A549 (cell line): ENCODE results near the gene SDC3.

Experiments used
- EP300 ChIP-seq, 2 experiments: fragments of >200 bp; sonication (Bioruptor Twin); formaldehyde crosslinking; IDR thresholded peaks; 2 replicates in 1 of 2; 3 replicates in 1 of 2; pipeline ENCODE4 v1.6.1; 2016 to 2017
- JUNB ChIP-seq: fragments of >200 bp; sonication (Bioruptor Twin); formaldehyde crosslinking; IDR thresholded peaks from 2 replicates; pipeline ENCODE4 v1.6.1; 2016
- MAFK ChIP-seq: fragments of 450-650 bp; IDR thresholded peaks from 2 replicates; pipeline ENCODE4 v1.6.1; 2014; ENCODE audit not compliant: partially characterized antibody
- POLR2A ChIP-seq: IDR thresholded peaks from 2 replicates; pipeline ENCODE4 v1.6.1; 2012; ENCODE audit warnings: mild to moderate bottlenecking, low read length
- POLR2AphosphoS2 ChIP-seq: conservative IDR thresholded peaks from 2 replicates; pipeline ENCODE4 v1.6.1; 2012; ENCODE audit warnings: low read length, improper control_type of control experiment, inconsistent platforms
- SREBF2 ChIP-seq: fragments of 450-650 bp; IDR thresholded peaks from 2 replicates; pipeline ENCODE4 v1.6.1; 2014; ENCODE audit warnings: mild to moderate bottlenecking, moderate library complexity
- TF ChIP-seq, protein P1 (sequence below): fragments of >200 bp; sonication (Bioruptor Twin); formaldehyde crosslinking; IDR thresholded peaks from 3 replicates; pipeline ENCODE4 v1.5.1; 2016
- TF ChIP-seq, protein P2 (sequence below): IDR thresholded peaks from 2 replicates; pipeline ENCODE4 v1.6.1; 2012; ENCODE audit warnings: low read depth, borderline replicate concordance

DNA sequence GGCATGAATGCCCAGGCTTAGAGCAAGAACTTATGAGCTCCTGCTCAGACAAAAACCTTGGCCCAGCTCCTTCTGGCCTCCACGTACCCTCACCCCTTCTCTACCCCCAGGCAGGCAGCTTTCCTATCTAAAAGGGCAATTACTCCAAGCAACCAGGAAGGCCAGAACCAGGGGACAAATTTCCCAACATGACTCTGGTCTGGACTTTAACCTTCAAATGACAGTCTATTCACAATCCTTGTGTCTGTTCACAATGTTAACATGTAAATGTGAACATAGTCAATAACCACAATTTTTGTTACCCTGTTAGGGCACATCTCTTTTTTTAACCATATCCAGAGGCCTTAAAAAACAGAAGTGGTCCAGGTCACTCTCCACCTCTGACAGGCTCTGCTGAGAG lies 86.6 kb downstream of the SDC3 start:
- TF ChIP-seq, protein P1, sequence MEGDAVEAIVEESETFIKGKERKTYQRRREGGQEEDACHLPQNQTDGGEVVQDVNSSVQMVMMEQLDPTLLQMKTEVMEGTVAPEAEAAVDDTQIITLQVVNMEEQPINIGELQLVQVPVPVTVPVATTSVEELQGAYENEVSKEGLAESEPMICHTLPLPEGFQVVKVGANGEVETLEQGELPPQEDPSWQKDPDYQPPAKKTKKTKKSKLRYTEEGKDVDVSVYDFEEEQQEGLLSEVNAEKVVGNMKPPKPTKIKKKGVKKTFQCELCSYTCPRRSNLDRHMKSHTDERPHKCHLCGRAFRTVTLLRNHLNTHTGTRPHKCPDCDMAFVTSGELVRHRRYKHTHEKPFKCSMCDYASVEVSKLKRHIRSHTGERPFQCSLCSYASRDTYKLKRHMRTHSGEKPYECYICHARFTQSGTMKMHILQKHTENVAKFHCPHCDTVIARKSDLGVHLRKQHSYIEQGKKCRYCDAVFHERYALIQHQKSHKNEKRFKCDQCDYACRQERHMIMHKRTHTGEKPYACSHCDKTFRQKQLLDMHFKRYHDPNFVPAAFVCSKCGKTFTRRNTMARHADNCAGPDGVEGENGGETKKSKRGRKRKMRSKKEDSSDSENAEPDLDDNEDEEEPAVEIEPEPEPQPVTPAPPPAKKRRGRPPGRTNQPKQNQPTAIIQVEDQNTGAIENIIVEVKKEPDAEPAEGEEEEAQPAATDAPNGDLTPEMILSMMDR, result no peak
- TF ChIP-seq POLR2A, result no peak
- no peak for TF ChIP-seq SREBF2
- TF ChIP-seq, protein P2, sequence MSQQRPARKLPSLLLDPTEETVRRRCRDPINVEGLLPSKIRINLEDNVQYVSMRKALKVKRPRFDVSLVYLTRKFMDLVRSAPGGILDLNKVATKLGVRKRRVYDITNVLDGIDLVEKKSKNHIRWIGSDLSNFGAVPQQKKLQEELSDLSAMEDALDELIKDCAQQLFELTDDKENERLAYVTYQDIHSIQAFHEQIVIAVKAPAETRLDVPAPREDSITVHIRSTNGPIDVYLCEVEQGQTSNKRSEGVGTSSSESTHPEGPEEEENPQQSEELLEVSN, result no peak
- no peak for TF ChIP-seq EP300 (IDR thresholded peaks at IDR 0.05)
- no peak for TF ChIP-seq JUNB
- TF ChIP-seq POLR2AphosphoS2, result no peak
- TF ChIP-seq MAFK, result no peak
